A673 (cell line): ENCODE results near the gene LONP2.

Source experiments
- CTCF ChIP-seq: fragments of 300-800, 200-600 bp; sonication (generic); conservative IDR thresholded peaks from 2 replicates; pipeline ENCODE4 v1.5.1; 2017; ENCODE audit warnings: low read depth, mild to moderate bottlenecking, antibody characterized with exemption, low read length, moderate library complexity, mixed read lengths
- EZH2 ChIP-seq: fragments of 200-600 bp; sonication (generic); IDR thresholded peaks from 2 replicates; pipeline ENCODE4 v1.6.1; 2017; ENCODE audit warnings: borderline replicate concordance, low read depth, mild to moderate bottlenecking, mixed read lengths, antibody characterized with exemption, low read length; ENCODE audit not compliant: poor library complexity, severe bottlenecking

DNA sequence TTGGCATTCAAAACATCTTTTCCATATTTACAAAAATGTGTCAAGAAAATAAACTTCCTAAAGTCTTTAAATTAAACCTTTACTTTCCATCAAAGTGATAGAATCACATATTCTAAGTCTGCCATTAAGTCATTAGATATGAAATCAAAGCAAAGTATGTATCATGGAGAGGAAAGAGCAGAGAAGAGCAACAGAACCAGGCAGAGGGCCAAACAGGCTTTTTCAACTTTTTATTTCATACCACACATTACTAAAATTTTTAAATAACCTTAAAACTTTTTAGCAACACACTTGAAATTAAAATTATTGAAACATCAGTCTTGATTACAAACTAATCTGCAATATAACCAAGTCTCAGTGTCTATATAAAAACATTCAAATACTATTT is 127.3 kb downstream of the LONP2 start:
- TF ChIP-seq CTCF (no peak), EZH2 (no peak)
